ENCODE measurements around the gene SLC38A1. TPM values are rescaled to one million over a fixed set of nuclear protein-coding genes. Genes with fewer than 3 reads are reported as not detected.

The SLC38A1 gene
- polyA plus RNA-seq, 4 donors = 3.6 to 50.8 (median 21.6) TPM

- no peak overlapping the region for H3K27ac ChIP-seq (ENCODE audit: low read depth in 1 of 3, low read length in 2 of 3)
- H3K4me1 ChIP-seq (ENCODE audit: control insufficient read depth in 3 of 3, insufficient read depth in 2 of 3, low read depth in 1 of 3, low read length in 2 of 3) = peaks cover 5 to 26% (median 8%) of the 10 kb centered on the region in 3 donors
- FAIRE-seq = no peak
- no peak overlapping the region for H3K4me3 ChIP-seq (ENCODE audit: low read depth in 1 of 3, low read length in 3 of 3)
- DNase-seq = no peak
- H3K36me3 ChIP-seq (ENCODE audit: control insufficient read depth in 3 of 3, insufficient read depth in 2 of 3, low read depth in 1 of 3, low read length in 3 of 3) = no peaks in the 10 kb centered on the region
- no peaks in the 10 kb centered on the region for H3K9me3 ChIP-seq (ENCODE audit: control insufficient read depth in 2 of 2, insufficient read depth in 1 of 2, low read depth in 1 of 2, low read length in 1 of 2)
- WGBS, 3 donors = 83 to 93% (median 88%) methylated on average over 2 of the region's 2 CpGs
- H3K27me3 ChIP-seq (ENCODE audit: control insufficient read depth in 3 of 3, insufficient read depth in 3 of 3, low read length in 3 of 3) = peaks cover 0 to under 1% (median 0%) of the 10 kb centered on the region in 3 donors
These were observed 7.2 kb downstream of the SLC38A1 start for GRCh38 chr12:46261646-46262045.

DNA sequence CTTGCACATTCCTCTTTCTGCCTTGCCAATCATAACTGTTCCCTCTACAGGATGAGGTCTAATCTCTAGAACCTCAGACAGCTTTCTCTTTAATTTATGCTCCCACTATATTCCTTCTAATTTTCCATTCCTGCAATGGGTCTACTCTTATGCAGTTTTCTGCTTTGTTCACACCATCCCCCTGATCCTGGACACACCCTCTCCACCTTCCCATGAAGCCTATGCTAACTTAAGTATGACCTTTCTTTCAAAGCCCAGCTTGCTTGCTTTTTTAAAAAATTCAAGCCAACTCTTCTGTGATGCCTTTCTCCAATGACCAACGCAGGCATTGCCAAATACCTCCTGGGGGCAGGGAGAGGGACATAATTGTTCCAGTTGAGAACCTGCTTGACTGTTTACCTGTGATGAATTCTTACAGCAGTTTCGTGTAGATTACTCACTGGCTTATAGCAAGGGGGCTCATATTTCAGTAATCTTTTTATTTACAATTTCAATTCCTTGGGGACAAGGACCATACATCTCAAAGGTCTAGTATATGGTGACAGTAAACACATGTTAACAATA, 7.8 kb downstream of the SLC38A1 start:
- DNase-seq (no peak), FAIRE-seq (no peak)
- Histone ChIP-seq H3K4me1 (ENCODE audit: control insufficient read depth in 3 of 3, insufficient read depth in 2 of 3, low read depth in 1 of 3, low read length in 2 of 3) (peaks cover 2 to 21% (median 8%) of the 10 kb centered on the region in 3 donors), H3K9me3 (ENCODE audit: control insufficient read depth in 2 of 2, insufficient read depth in 1 of 2, low read depth in 1 of 2, low read length in 1 of 2) (no peaks in the 10 kb centered on the region), H3K27me3 (ENCODE audit: control insufficient read depth in 3 of 3, insufficient read depth in 3 of 3, low read length in 3 of 3) (no peaks in the 10 kb centered on the region), H3K4me3 (ENCODE audit: low read depth in 1 of 3, low read length in 3 of 3) (no peak overlapping the region), H3K27ac (ENCODE audit: low read depth in 1 of 3, low read length in 2 of 3) (peak overlapping the region in 1 of 3 donors; percentile 69), H3K36me3 (ENCODE audit: control insufficient read depth in 3 of 3, insufficient read depth in 2 of 3, low read depth in 1 of 3, low read length in 3 of 3) (peaks cover 0 to 3% (median 0%) of the 10 kb centered on the region in 3 donors)
- WGBS, 3 donors = 65 to 80% (median 74%) methylated on average over 2 of the region's 2 CpGs

- no peak overlapping the region for H3K4me3 ChIP-seq (ENCODE audit: low read depth in 1 of 3, low read length in 3 of 3)
- H3K27me3 ChIP-seq (ENCODE audit: control insufficient read depth in 3 of 3, insufficient read depth in 3 of 3, low read length in 3 of 3) = no peaks in the 10 kb centered on the region
- H3K9me3 ChIP-seq (ENCODE audit: control insufficient read depth in 2 of 2, insufficient read depth in 1 of 2, low read depth in 1 of 2, low read length in 1 of 2) = no peaks in the 10 kb centered on the region
- 72 to 90% (median 72%) methylated on average over 5 of the region's 5 CpGs for whole genome bisulfite sequencing, 3 donors
- DNase-seq (peak in 1 of 2 donors; percentile 66), FAIRE-seq (no peak)
- peaks cover 0 to 18% (median 3%) of the 10 kb centered on the region in 3 donors for H3K4me1 ChIP-seq (ENCODE audit: control insufficient read depth in 3 of 3, insufficient read depth in 2 of 3, low read depth in 1 of 3, low read length in 2 of 3)
- peaks cover 0 to 3% (median 0%) of the 10 kb centered on the region in 3 donors for H3K36me3 ChIP-seq (ENCODE audit: control insufficient read depth in 3 of 3, insufficient read depth in 2 of 3, low read depth in 1 of 3, low read length in 3 of 3)
- H3K27ac ChIP-seq (ENCODE audit: low read depth in 1 of 3, low read length in 2 of 3) = peak overlapping the region in 1 of 3 donors; percentile 69
These were observed 8.5 kb downstream of the SLC38A1 start for GRCh38 chr12:46260124-46260912.

GRCh38 chr12:46259713-46260112, 9.1 kb downstream of the SLC38A1 start:
- peak in 1 of 2 donors; percentile 30 for DNase-seq
- no peak overlapping the region for H3K4me3 ChIP-seq (ENCODE audit: low read depth in 1 of 3, low read length in 3 of 3)
- no peaks in the 10 kb centered on the region for H3K27me3 ChIP-seq (ENCODE audit: control insufficient read depth in 3 of 3, insufficient read depth in 3 of 3, low read length in 3 of 3)
- peaks cover 0 to 18% (median 0%) of the 10 kb centered on the region in 3 donors for H3K4me1 ChIP-seq (ENCODE audit: control insufficient read depth in 3 of 3, insufficient read depth in 2 of 3, low read depth in 1 of 3, low read length in 2 of 3)
- H3K9me3 ChIP-seq (ENCODE audit: control insufficient read depth in 2 of 2, insufficient read depth in 1 of 2, low read depth in 1 of 2, low read length in 1 of 2) = no peaks in the 10 kb centered on the region
- 74 to 100% (median 82%) methylated on average over 1 of the region's 1 CpG for WGBS, 3 donors
- H3K27ac ChIP-seq (ENCODE audit: low read depth in 1 of 3, low read length in 2 of 3) = peak overlapping the region in 1 of 3 donors; percentile 69
- FAIRE-seq = no peak
- peaks cover 0 to 3% (median 0%) of the 10 kb centered on the region in 3 donors for H3K36me3 ChIP-seq (ENCODE audit: control insufficient read depth in 3 of 3, insufficient read depth in 2 of 3, low read depth in 1 of 3, low read length in 3 of 3)

DNA sequence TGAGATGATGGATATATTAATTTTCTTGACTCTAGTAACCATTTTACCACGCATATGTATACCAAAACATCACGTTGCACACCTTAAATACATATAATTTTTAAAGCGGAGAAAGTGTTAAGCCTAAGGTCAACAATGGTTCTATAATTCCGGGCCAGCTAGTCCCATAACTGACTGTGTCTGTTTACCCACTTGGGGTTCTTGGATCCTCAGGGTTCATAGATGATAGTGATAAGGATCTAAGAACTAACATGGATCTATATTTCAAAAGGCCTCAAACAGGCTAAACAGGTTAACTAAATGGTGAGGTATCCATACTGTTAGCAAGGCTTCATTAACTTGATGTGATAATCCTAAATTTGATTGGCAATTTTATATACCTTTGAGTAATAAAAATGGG, 9.8 kb downstream of the SLC38A1 start:
- FAIRE-seq (no peak), DNase-seq (no peak)
- Histone ChIP-seq H3K27ac (ENCODE audit: low read depth in 1 of 3, low read length in 2 of 3) (no peak overlapping the region), H3K4me3 (ENCODE audit: low read depth in 1 of 3, low read length in 3 of 3) (no peak overlapping the region), H3K36me3 (ENCODE audit: control insufficient read depth in 3 of 3, insufficient read depth in 2 of 3, low read depth in 1 of 3, low read length in 3 of 3) (peaks cover 0 to 3% (median 0%) of the 10 kb centered on the region in 3 donors), H3K4me1 (ENCODE audit: control insufficient read depth in 3 of 3, insufficient read depth in 2 of 3, low read depth in 1 of 3, low read length in 2 of 3) (peaks cover 0 to 18% (median 0%) of the 10 kb centered on the region in 3 donors), H3K27me3 (ENCODE audit: control insufficient read depth in 3 of 3, insufficient read depth in 3 of 3, low read length in 3 of 3) (no peaks in the 10 kb centered on the region), H3K9me3 (ENCODE audit: control insufficient read depth in 2 of 2, insufficient read depth in 1 of 2, low read depth in 1 of 2, low read length in 1 of 2) (no peaks in the 10 kb centered on the region)
- 82 to 84% (median 84%) methylated on average over 4 of the region's 4 CpGs for WGBS, 3 donors

- no peaks in the 10 kb centered on the region for H3K27me3 ChIP-seq (ENCODE audit: control insufficient read depth in 3 of 3, insufficient read depth in 3 of 3, low read length in 3 of 3)
- DNase-seq = no peak
- H3K4me1 ChIP-seq (ENCODE audit: control insufficient read depth in 3 of 3, insufficient read depth in 2 of 3, low read depth in 1 of 3, low read length in 2 of 3) = peaks cover 0 to 18% (median 0%) of the 10 kb centered on the region in 3 donors
- no peak overlapping the region for H3K4me3 ChIP-seq (ENCODE audit: low read depth in 1 of 3, low read length in 3 of 3)
- no peak for FAIRE-seq
- H3K27ac ChIP-seq (ENCODE audit: low read depth in 1 of 3, low read length in 2 of 3) = no peak overlapping the region
- H3K36me3 ChIP-seq (ENCODE audit: control insufficient read depth in 3 of 3, insufficient read depth in 2 of 3, low read depth in 1 of 3, low read length in 3 of 3) = peaks cover 0 to 3% (median 0%) of the 10 kb centered on the region in 3 donors
- H3K9me3 ChIP-seq (ENCODE audit: control insufficient read depth in 2 of 2, insufficient read depth in 1 of 2, low read depth in 1 of 2, low read length in 1 of 2) = no peaks in the 10 kb centered on the region
- 49 to 79% (median 61%) methylated on average over 2 of the region's 2 CpGs for WGBS, 3 donors
These were observed 10.7 kb downstream of the SLC38A1 start for GRCh38 chr12:46258129-46258528.

DNA sequence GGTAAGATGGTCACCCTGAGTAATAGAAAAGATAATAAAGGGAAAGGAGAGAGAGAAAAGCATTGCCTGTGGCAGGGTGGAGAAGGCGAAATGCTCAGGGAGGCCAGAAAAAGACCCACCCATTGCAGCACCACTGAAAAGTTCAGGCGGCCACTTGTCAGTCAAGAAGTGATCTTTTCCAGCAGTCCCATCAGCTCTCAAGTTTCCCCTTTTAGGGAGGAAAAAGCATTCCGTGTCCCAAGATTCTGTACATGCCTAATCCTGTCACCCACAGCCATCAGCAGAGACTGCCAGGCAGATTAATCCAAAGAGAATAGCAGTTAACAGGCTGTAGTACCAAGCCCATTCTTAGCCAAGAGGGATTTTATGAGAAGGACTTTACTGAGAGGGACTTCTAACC, 11.9 kb downstream of the SLC38A1 start:
- no peak for DNase-seq
- no peak overlapping the region for H3K4me3 ChIP-seq (ENCODE audit: low read depth in 1 of 3, low read length in 3 of 3)
- WGBS, 3 donors = 88 to 98% (median 92%) methylated on average over 3 of the region's 3 CpGs
- H3K36me3 ChIP-seq (ENCODE audit: control insufficient read depth in 3 of 3, insufficient read depth in 2 of 3, low read depth in 1 of 3, low read length in 3 of 3) = peaks cover 0 to 3% (median 0%) of the 10 kb centered on the region in 3 donors
- H3K4me1 ChIP-seq (ENCODE audit: control insufficient read depth in 3 of 3, insufficient read depth in 2 of 3, low read depth in 1 of 3, low read length in 2 of 3) = peaks cover 0 to 18% (median 0%) of the 10 kb centered on the region in 3 donors
- FAIRE-seq = no peak
- no peak overlapping the region for H3K27ac ChIP-seq (ENCODE audit: low read depth in 1 of 3, low read length in 2 of 3)
- no peaks in the 10 kb centered on the region for H3K9me3 ChIP-seq (ENCODE audit: control insufficient read depth in 2 of 2, insufficient read depth in 1 of 2, low read depth in 1 of 2, low read length in 1 of 2)
- H3K27me3 ChIP-seq (ENCODE audit: control insufficient read depth in 3 of 3, insufficient read depth in 3 of 3, low read length in 3 of 3) = no peaks in the 10 kb centered on the region

GRCh38 chr12:46253544-46254162, 15.2 kb downstream of the SLC38A1 start:
- WGBS, 3 donors = 97 to 99% (median 97%) methylated on average over 2 of the region's 2 CpGs
- no peaks in the 10 kb centered on the region for H3K4me1 ChIP-seq (ENCODE audit: control insufficient read depth in 3 of 3, insufficient read depth in 2 of 3, low read depth in 1 of 3, low read length in 2 of 3)
- FAIRE-seq (no peak), DNase-seq (no peak)
- H3K36me3 ChIP-seq (ENCODE audit: control insufficient read depth in 3 of 3, insufficient read depth in 2 of 3, low read depth in 1 of 3, low read length in 3 of 3) = peaks cover 0 to 3% (median 0%) of the 10 kb centered on the region in 3 donors
- no peaks in the 10 kb centered on the region for H3K27me3 ChIP-seq (ENCODE audit: control insufficient read depth in 3 of 3, insufficient read depth in 3 of 3, low read length in 3 of 3)
- no peak overlapping the region for H3K27ac ChIP-seq (ENCODE audit: low read depth in 1 of 3, low read length in 2 of 3)
- no peaks in the 10 kb centered on the region for H3K9me3 ChIP-seq (ENCODE audit: control insufficient read depth in 2 of 2, insufficient read depth in 1 of 2, low read depth in 1 of 2, low read length in 1 of 2)
- no peak overlapping the region for H3K4me3 ChIP-seq (ENCODE audit: low read depth in 1 of 3, low read length in 3 of 3)

Measured in small intestine (tissue), 7 donors.